HL-60 (cell line): Measurements from ENCODE around the gene CACNA2D3.

Experiments
- GABPA ChIP-seq: IDR thresholded peaks from 2 replicates; pipeline ENCODE4 v1.6.1; 2012; ENCODE audit warnings: low read depth
- POLR2AphosphoS5 ChIP-seq: IDR thresholded peaks from 2 replicates; pipeline ENCODE4 v1.6.1; 2012; ENCODE audit warnings: low read depth
- REST ChIP-seq: IDR thresholded peaks from 2 replicates; pipeline ENCODE4 v1.6.1; 2012; ENCODE audit warnings: low read depth; ENCODE audit not compliant: insufficient replicate concordance
- TF ChIP-seq, protein P1 (sequence below): IDR thresholded peaks from one replicate; pipeline ENCODE4 v1.5.1; 2011; ENCODE audit warnings: low read length, control low read depth, inconsistent platforms; ENCODE audit not compliant: insufficient read depth

- TF ChIP-seq, protein P1, sequence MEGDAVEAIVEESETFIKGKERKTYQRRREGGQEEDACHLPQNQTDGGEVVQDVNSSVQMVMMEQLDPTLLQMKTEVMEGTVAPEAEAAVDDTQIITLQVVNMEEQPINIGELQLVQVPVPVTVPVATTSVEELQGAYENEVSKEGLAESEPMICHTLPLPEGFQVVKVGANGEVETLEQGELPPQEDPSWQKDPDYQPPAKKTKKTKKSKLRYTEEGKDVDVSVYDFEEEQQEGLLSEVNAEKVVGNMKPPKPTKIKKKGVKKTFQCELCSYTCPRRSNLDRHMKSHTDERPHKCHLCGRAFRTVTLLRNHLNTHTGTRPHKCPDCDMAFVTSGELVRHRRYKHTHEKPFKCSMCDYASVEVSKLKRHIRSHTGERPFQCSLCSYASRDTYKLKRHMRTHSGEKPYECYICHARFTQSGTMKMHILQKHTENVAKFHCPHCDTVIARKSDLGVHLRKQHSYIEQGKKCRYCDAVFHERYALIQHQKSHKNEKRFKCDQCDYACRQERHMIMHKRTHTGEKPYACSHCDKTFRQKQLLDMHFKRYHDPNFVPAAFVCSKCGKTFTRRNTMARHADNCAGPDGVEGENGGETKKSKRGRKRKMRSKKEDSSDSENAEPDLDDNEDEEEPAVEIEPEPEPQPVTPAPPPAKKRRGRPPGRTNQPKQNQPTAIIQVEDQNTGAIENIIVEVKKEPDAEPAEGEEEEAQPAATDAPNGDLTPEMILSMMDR = no peak
- TF ChIP-seq GABPA (no peak), REST (no peak), POLR2AphosphoS5 (no peak)
These were observed 752.6 kb downstream of the CACNA2D3 start for GRCh38 chr3:54874816-54875556.
